IMR-90 (cell line): ENCODE data around the gene NT5E. TPM values are rescaled to one million over a fixed set of nuclear protein-coding genes. Genes with fewer than 3 reads are reported as not detected.
A peak's percentile ranks its signal among the peaks of the same experiment; 100 is the strongest.

ENCODE experiments used
- ATAC-seq: fragments of 200-7000 bp; cut with Tn5 transposase; 2 replicates; pipeline ENCODE4 v1.9.1; 2020; ENCODE audit warnings: low read depth, mild to moderate bottlenecking, moderate library complexity
- BruUV-seq: library from RNA; stranded (reverse); fragments of 400-500 nt; replicated peaks from 2 replicates; lab custom pipeline; 2021; lab: Mats Ljungman, UMichigan
- CTCF ChIA-PET: fragments of 300-600 bp; formaldehyde crosslinking; extraction: SDS; loops from one replicate; lab custom pipeline; 2021; ENCODE audit warnings: antibody characterized with exemption; lab: Yijun Ruan, JAX
- POLR2A ChIA-PET: fragments of 300-600 bp; sonication (Branson Sonifier 250); formaldehyde crosslinking; loops from one replicate; lab custom pipeline; 2022; ENCODE audit warnings: antibody characterized with exemption; ENCODE audit not compliant: unreplicated experiment; lab: Charles Lee
- DNase-seq: peaks from one replicate; pipeline ENCODE4 v3.0.0; 2013
- H2AFZ ChIP-seq: replicated peaks from 2 replicates; pipeline ENCODE3; 2013; ENCODE audit warnings: low read length, mild to moderate bottlenecking; ENCODE audit not compliant: poor library complexity
- H2AK5ac ChIP-seq: 2 replicates; pipeline ENCODE4 v1.6.1; 2013; ENCODE audit warnings: low read depth, low read length, inconsistent platforms
- H2AK9ac ChIP-seq: replicated peaks from 2 replicates; pipeline ENCODE3; 2013; ENCODE audit warnings: mild to moderate bottlenecking, low read depth, low read length, moderate library complexity; ENCODE audit not compliant: poor library complexity
- H2BK120ac ChIP-seq: 2 replicates; pipeline ENCODE4 v1.6.1; 2013; ENCODE audit warnings: low read depth, low read length, inconsistent platforms
- H2BK15ac ChIP-seq: 3 replicates; pipeline ENCODE4 v1.6.1; 2013; ENCODE audit warnings: low read depth, low read length, inconsistent platforms
- H2BK20ac ChIP-seq: 2 replicates; pipeline ENCODE4 v1.6.1; 2013; ENCODE audit warnings: low read depth, mild to moderate bottlenecking, inconsistent platforms, low read length, moderate library complexity
- H2BK5ac ChIP-seq: 2 replicates; pipeline ENCODE4 v1.6.1; 2013; ENCODE audit warnings: mild to moderate bottlenecking, low read depth, low read length, inconsistent platforms; ENCODE audit not compliant: poor library complexity, severe bottlenecking
- H3K14ac ChIP-seq: replicated peaks from 2 replicates; pipeline ENCODE4 v1.6.1; 2013; ENCODE audit warnings: low read depth, low read length, inconsistent platforms
- H3K18ac ChIP-seq: 2 replicates; pipeline ENCODE4 v1.6.1; 2013; ENCODE audit warnings: low read depth, low read length, control low read depth
- H3K23ac ChIP-seq: 2 replicates; pipeline ENCODE4 v1.6.1; 2013; ENCODE audit warnings: low read depth, low read length, inconsistent platforms
- H3K27ac ChIP-seq: 2 replicates; pipeline ENCODE4 v1.5.1; 2013; ENCODE audit warnings: mild to moderate bottlenecking, control low read depth, low read length; ENCODE audit not compliant: insufficient read depth
- H3K27me3 ChIP-seq: 2 replicates; pipeline ENCODE4 v1.6.1; 2013; ENCODE audit warnings: low read length; ENCODE audit not compliant: control insufficient read depth, insufficient read depth
- H3K36me3 ChIP-seq: 2 replicates; pipeline ENCODE4 v1.6.1; 2013; ENCODE audit warnings: low read length, mixed read lengths; ENCODE audit not compliant: control insufficient read depth, insufficient read depth
- H3K4ac ChIP-seq: 2 replicates; pipeline ENCODE4 v1.6.1; 2013; ENCODE audit warnings: low read depth, low read length, inconsistent platforms
- H3K4me1 ChIP-seq: 2 replicates; pipeline ENCODE4 v1.6.1; 2013; ENCODE audit warnings: low read length, mixed read lengths; ENCODE audit not compliant: control insufficient read depth, insufficient read depth
- H3K4me2 ChIP-seq: 2 replicates; pipeline ENCODE4 v1.6.1; 2013; ENCODE audit warnings: low read depth, mild to moderate bottlenecking, control low read depth, low read length, moderate library complexity
- H3K4me3 ChIP-seq: 2 replicates; pipeline ENCODE4 v1.5.1; 2013; ENCODE audit warnings: low read depth, mild to moderate bottlenecking, control low read depth, low read length, moderate library complexity; ENCODE audit not compliant: insufficient read depth
- H3K56ac ChIP-seq: 2 replicates; pipeline ENCODE4 v1.6.1; 2013; ENCODE audit warnings: low read length, inconsistent platforms; ENCODE audit not compliant: insufficient read depth; ENCODE audit errors: extremely low read depth
- H3K79me1 ChIP-seq, 2 experiments: 2 replicates each; pipeline ENCODE4 v1.6.1; 2013; ENCODE audit warnings: low read length in 2 of 2, inconsistent platforms in 1 of 2, low read depth in 1 of 2
- H3K9ac ChIP-seq: 2 replicates; pipeline ENCODE4 v1.6.1; 2013; ENCODE audit warnings: low read depth, low read length, control low read depth
- H3K9me1 ChIP-seq: 2 replicates; pipeline ENCODE4 v1.6.1; 2013; ENCODE audit warnings: low read length, inconsistent platforms; ENCODE audit not compliant: insufficient read depth
- H3K9me3 ChIP-seq: 2 replicates; pipeline ENCODE4 v1.6.1; 2013; ENCODE audit warnings: low read length; ENCODE audit not compliant: control insufficient read depth, insufficient read depth
- H4K20me1 ChIP-seq: 2 replicates; pipeline ENCODE4 v1.6.1; 2013; ENCODE audit warnings: low read length, inconsistent platforms; ENCODE audit not compliant: insufficient read depth
- H4K5ac ChIP-seq: 2 replicates; pipeline ENCODE4 v1.6.1; 2013; ENCODE audit warnings: mild to moderate bottlenecking, low read depth, low read length, control low read depth
- H4K8ac ChIP-seq, 2 experiments: 2 replicates each; pipeline ENCODE4 v1.6.1; 2013; ENCODE audit warnings: low read depth in 2 of 2, low read length in 2 of 2, control low read depth in 1 of 2, inconsistent platforms in 1 of 2
- H4K91ac ChIP-seq: 2 replicates; pipeline ENCODE4 v1.6.1; 2013; ENCODE audit warnings: low read depth, low read length, inconsistent platforms; ENCODE audit not compliant: insufficient read depth
- CHD1 ChIP-seq: IDR thresholded peaks from 2 replicates; pipeline ENCODE4 v1.6.1; 2012; ENCODE audit warnings: low read depth, low read length, improper control_type of control experiment
- CTCF ChIP-seq: conservative IDR thresholded peaks from 2 replicates; pipeline ENCODE4 v1.5.1; 2012; ENCODE audit warnings: mild to moderate bottlenecking, low read depth, low read length, improper control_type of control experiment
- FOS ChIP-seq: fragments of 150-350 bp; IDR thresholded peaks from 2 replicates; pipeline ENCODE4 v1.6.1; 2016; ENCODE audit warnings: low read depth, low read length
- MXI1 ChIP-seq: IDR thresholded peaks from 2 replicates; pipeline ENCODE4 v1.6.1; 2012; ENCODE audit warnings: low read depth, mild to moderate bottlenecking, low read length, moderate library complexity, borderline replicate concordance
- POLR2A ChIP-seq: IDR thresholded peaks from 2 replicates; pipeline ENCODE4 v1.6.1; 2012; ENCODE audit warnings: mild to moderate bottlenecking, low read depth, low read length
- RAD21 ChIP-seq: IDR thresholded peaks from 2 replicates; pipeline ENCODE4 v1.6.1; 2012; ENCODE audit warnings: low read length, improper control_type of control experiment
- SMC3 ChIP-seq: fragments of 150-350 bp; IDR thresholded peaks from 2 replicates; pipeline ENCODE4 v1.6.1; 2016; ENCODE audit warnings: low read depth, mild to moderate bottlenecking, antibody characterized with exemption, low read length, moderate library complexity
- WGBS, 2 experiments: methylation state at CpG; one replicate each; pipeline versions ENCODE4 v1.1.5 to v1.1.7; 2013; ENCODE audit warnings: missing lambda C conversion rate in 2 of 2; ENCODE audit not compliant: insufficient read length in 1 of 2; ENCODE audit errors: extremely low coverage in 2 of 2; 5-methylcytosine and 5-hydroxymethylcytosine counted together
- dilution Hi-C: fragments of 300-500 bp; cut with HindIII; formaldehyde crosslinking; loops from one replicate; pipeline ENCODE4 v1.14.3; 2018; ENCODE audit warnings: low sequenced_read_pairs; ENCODE audit not compliant: unreplicated experiment
- in situ Hi-C: fragments of 300-500 bp; cut with MboI; formaldehyde crosslinking; loops from 3 replicates; pipeline ENCODE4 v1.14.3; 2019; ENCODE audit warnings: low sequenced_read_pairs, inconsistent platforms, mixed read lengths
- intact Hi-C: fragments of 100-400 bp; cut with micrococcal nuclease; formaldehyde crosslinking; loops from 2 replicates; pipeline ENCODE4 v1.10.0; 2022
- polyA plus RNA-seq, 3 experiments: library from polyadenylated mRNA; depleted of rRNA; stranded (reverse); fragments of >200 nt; gene quantifications; 2 replicates each; pipeline ENCODE4 v1.2.3, GENCODE V29; 2012; ENCODE audit warnings: low replicate concordance in 1 of 3
- total RNA-seq: library from RNA; depleted of rRNA; stranded (reverse); fragments of >200 nt; gene quantifications from 2 replicates; pipeline ENCODE4 v1.2.3, GENCODE V29; 2012

The NT5E gene
- total and polyA plus RNA-seq, 2 of the 4 experiments (the other 2 are of a cell fraction), result 153 to 280 TPM

- H3K4me1 ChIP-seq, result peaks cover 3% of the 10 kb centered on the region; the same call in 1 of the 2 replicates
- H3K14ac ChIP-seq, result peak overlapping the region; percentile 82
- H4K91ac ChIP-seq, result peak overlapping the region; percentile 41; the same call in 1 of the 2 replicates
- H3K36me3 ChIP-seq, result peaks cover 17% of the 10 kb centered on the region
- H3K9me3 ChIP-seq, result no peaks in the 10 kb centered on the region
- peak overlapping the region; percentile 95 for H2AK5ac ChIP-seq
- H4K5ac ChIP-seq, result no peak overlapping the region
- 8% methylated on average over 2 of the region's 10 CpGs; no CpG with 5 or more reads in 1 of the 2 experiments for WGBS, 2 experiments
- no peaks in the 10 kb centered on the region for H4K20me1 ChIP-seq
- DNase-seq (peak; percentile 71), ATAC-seq (peak; percentile 89)
- H3K23ac ChIP-seq, result no peak overlapping the region
- dilution Hi-C loops (no loop called here), in situ Hi-C loops (loop anchor here (5.0 kb wide), 1 partner anchor 131 kb away; no protein-coding TSS in a partner anchor), intact Hi-C loops (loop anchor here (1.0 kb wide), 3 partner anchors 32 to 128 kb away; no protein-coding TSS in a partner anchor)
- TF ChIP-seq MXI1 (no peak), FOS (no peak), CTCF (peak; percentile 97), CHD1 (no peak), RAD21 (peak; percentile 95), SMC3 (peak; percentile 99), POLR2A (0 out of 2 replicates have a peak, but pooled peaks have one; percentile 47)
- ChIA-PET POLR2A (interaction anchor here (1.0 kb wide), 1 partner anchor 18 kb away, joined by 3 read pairs; no protein-coding TSS in a partner anchor), CTCF (interaction anchor here (0.6 to 2.2 kb wide), 32 partner anchors 9 to 143 kb away, joined by 3 to 30 read pairs (median 4); partner anchors contain the start of gene NT5E)
- no TSS peak for BruUV-seq
- H2AFZ ChIP-seq, result peak overlapping the region; percentile 38
- no peak overlapping the region; the same call in 1 of the 2 replicates for H3K9ac ChIP-seq
- peak overlapping the region; percentile 5 to 56; a peak in 3 of 4 replicates for H4K8ac ChIP-seq
- peaks cover 17% of the 10 kb centered on the region for H3K9me1 ChIP-seq
- H2BK20ac ChIP-seq, result peak overlapping the region; percentile 60
- no peak overlapping the region for H3K56ac ChIP-seq
- H2BK5ac ChIP-seq, result peak overlapping the region; percentile 47
- H3K4me3 ChIP-seq, result no peak overlapping the region
- H3K27ac ChIP-seq, result no peak overlapping the region
- H3K79me1 ChIP-seq, result peaks cover 31 to 59% of the 10 kb centered on the region in 2 experiments
- peak overlapping the region; percentile 25 for H2AK9ac ChIP-seq
- H3K4ac ChIP-seq, result peak overlapping the region; percentile 77; the same call in 1 of the 2 replicates
- H2BK15ac ChIP-seq, result no peak overlapping the region
- no peak overlapping the region for H3K18ac ChIP-seq
- peak overlapping the region; percentile 78 for H2BK120ac ChIP-seq
- H3K4me2 ChIP-seq, result no peak overlapping the region
- no peaks in the 10 kb centered on the region for H3K27me3 ChIP-seq
Observed at GRCh38 chr6:85482905-85483700, 33.2 kb downstream of the NT5E start.
